HL-60 (cell line): ENCODE measurements around the gene FRA10AC1.

ENCODE experiments used
- DNase-seq, 2 experiments: peaks; one replicate each; pipeline ENCODE4 v3.0.0-alpha.2; 2010 to 2020; ENCODE audit warnings: low read depth in 1 of 2, low spot score in 1 of 2
- H3K27ac ChIP-seq: fragments of 250-450 bp; sonication (Bioruptor Pico); replicated peaks from 2 replicates; pipeline ENCODE4 v1.5.1; 2020; ENCODE audit warnings: mild to moderate bottlenecking, moderate library complexity
- H3K27me3 ChIP-seq: fragments of 250-450 bp; sonication (Bioruptor Pico); 2 replicates; pipeline ENCODE4 v1.5.1; 2021; ENCODE audit warnings: mild to moderate bottlenecking, moderate library complexity; ENCODE audit not compliant: insufficient read depth, poor library complexity, severe bottlenecking
- H3K4me3 ChIP-seq: replicated peaks from 2 replicates; pipeline ENCODE4 v1.5.1; 2011; ENCODE audit warnings: mild to moderate bottlenecking, control low read depth, low read length; ENCODE audit not compliant: insufficient read depth
- CTCF ChIP-seq: IDR thresholded peaks from one replicate; pipeline ENCODE4 v1.5.1; 2011; ENCODE audit warnings: low read length, control low read depth, inconsistent platforms; ENCODE audit not compliant: insufficient read depth
- GABPA ChIP-seq: IDR thresholded peaks from 2 replicates; pipeline ENCODE4 v1.6.1; 2012; ENCODE audit warnings: low read depth
- POLR2AphosphoS5 ChIP-seq: IDR thresholded peaks from 2 replicates; pipeline ENCODE4 v1.6.1; 2012; ENCODE audit warnings: low read depth
- REST ChIP-seq: IDR thresholded peaks from 2 replicates; pipeline ENCODE4 v1.6.1; 2012; ENCODE audit warnings: low read depth; ENCODE audit not compliant: insufficient replicate concordance
- SPI1 ChIP-seq: IDR thresholded peaks from 2 replicates; pipeline ENCODE4 v1.6.1; 2012; ENCODE audit warnings: low read depth, mild to moderate bottlenecking, borderline replicate concordance

FRA10AC1 gene

GRCh38 chr10:93672890-93673289, 29.5 kb downstream of the FRA10AC1 start:
- no peak for DNase-seq
- no peak overlapping the region for H3K4me3 ChIP-seq
- TF ChIP-seq CTCF (no peak), SPI1 (no peak), POLR2AphosphoS5 (no peak), REST (no peak), GABPA (no peak)
- H3K27ac ChIP-seq: no peak overlapping the region
- H3K27me3 ChIP-seq: no peaks in the 10 kb centered on the region

GRCh38 chr10:93672022-93672678, 30.2 kb downstream of the FRA10AC1 start:
- Histone ChIP-seq H3K27ac (no peak overlapping the region), H3K4me3 (no peak overlapping the region), H3K27me3 (no peaks in the 10 kb centered on the region)
- no peak for TF ChIP-seq REST
- TF ChIP-seq CTCF: no peak
- TF ChIP-seq SPI1: no peak
- TF ChIP-seq POLR2AphosphoS5: no peak
- no peak for TF ChIP-seq GABPA
- no peak for DNase-seq

DNA sequence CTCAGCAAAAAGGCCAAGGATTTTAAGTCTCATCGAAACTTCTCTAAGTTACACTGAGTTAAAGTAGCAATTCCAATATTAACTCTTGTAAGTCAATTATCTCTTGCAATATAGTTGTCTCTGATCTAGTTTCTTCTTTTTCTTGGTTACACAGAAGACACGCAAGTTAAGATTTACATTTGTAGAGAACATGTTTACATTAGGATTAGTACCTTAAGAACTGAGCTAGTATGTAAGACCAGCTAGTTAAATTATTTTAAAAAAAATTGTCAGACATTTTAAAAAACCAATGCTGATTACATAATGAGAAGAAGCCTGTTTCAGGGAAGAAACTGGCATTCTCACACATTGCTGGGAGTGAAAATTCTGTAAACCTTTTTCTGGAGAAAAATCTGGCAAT, 31.4 kb downstream of the FRA10AC1 start:
- no peaks in the 10 kb centered on the region for H3K27me3 ChIP-seq
- H3K27ac ChIP-seq: no peak overlapping the region
- H3K4me3 ChIP-seq: no peak overlapping the region
- no peak for TF ChIP-seq GABPA
- TF ChIP-seq CTCF: no peak
- DNase-seq: no peak

- Histone ChIP-seq H3K27ac (no peak overlapping the region), H3K4me3 (no peak overlapping the region), H3K27me3 (no peaks in the 10 kb centered on the region)
- TF ChIP-seq GABPA: no peak
- no peak for TF ChIP-seq CTCF
- no peak for TF ChIP-seq SPI1
- TF ChIP-seq POLR2AphosphoS5: no peak
- TF ChIP-seq REST: no peak
- DNase-seq: no peak
Measured at GRCh38 chr10:93670372-93670771, 32.0 kb downstream of the FRA10AC1 start.
